Keratinocyte (primary cell): ENCODE data around the gene SNX8. TPM values are rescaled to one million over a fixed set of nuclear protein-coding genes. Genes with fewer than 3 reads are reported as not detected.
A peak's percentile ranks its signal among the peaks of the same experiment; 100 is the strongest.

ENCODE experiments used
- DNase-seq: peaks from one replicate; pipeline ENCODE4 v3.0.0-alpha.2; 2011; ENCODE audit warnings: low read depth, missing footprints, low spot score
- FAIRE-seq: peaks from 2 replicates; lab custom pipeline; 2011; peaks lifted over from hg19 to GRCh38; lab: Jason Lieb, UNC
- H2AFZ ChIP-seq: 2 replicates; pipeline ENCODE4 v1.6.0; 2012; ENCODE audit warnings: low read length, control low read depth, inconsistent platforms; ENCODE audit not compliant: control insufficient read depth
- H3K27ac ChIP-seq: 2 replicates; pipeline ENCODE4 v1.5.1; 2011; ENCODE audit warnings: low read length; ENCODE audit not compliant: control insufficient read depth, insufficient read depth
- H3K27me3 ChIP-seq: 3 replicates; pipeline ENCODE4 v1.6.0; 2011; ENCODE audit warnings: low read length; ENCODE audit not compliant: control insufficient read depth, insufficient read depth; ENCODE audit errors: extremely low read depth
- H3K36me3 ChIP-seq, 2 experiments: 2 replicates in 1 of 2; 3 replicates in 1 of 2; pipeline ENCODE4 v1.5.1; 2011; ENCODE audit warnings: low read length in 2 of 2, mild to moderate bottlenecking in 1 of 2; ENCODE audit not compliant: control insufficient read depth in 2 of 2, insufficient read depth in 2 of 2; ENCODE audit errors: extremely low read depth in 1 of 2
- H3K4me1 ChIP-seq: 3 replicates; pipeline ENCODE4 v1.5.1; 2011; ENCODE audit warnings: low read length; ENCODE audit not compliant: control insufficient read depth, insufficient read depth; ENCODE audit errors: extremely low read depth
- H3K4me2 ChIP-seq: 3 replicates; pipeline ENCODE4 v1.6.0; 2011; ENCODE audit warnings: low read depth, low read length; ENCODE audit not compliant: control insufficient read depth, insufficient read depth; ENCODE audit errors: extremely low read depth
- H3K4me3 ChIP-seq, 3 experiments: fragments of 200-600 bp in 1 of 3; sonication (generic) in 1 of 3; 2 replicates in 2 of 3; 3 replicates in 1 of 3; pipeline ENCODE4 v1.5.1; 2011 to 2016; ENCODE audit warnings: low read length in 3 of 3, mild to moderate bottlenecking in 3 of 3, control low read depth in 2 of 3, inconsistent platforms in 1 of 3, low read depth in 1 of 3, mixed read lengths in 1 of 3, mixed run types in 1 of 3, moderate library complexity in 1 of 3; ENCODE audit not compliant: control insufficient read depth in 2 of 3, insufficient read depth in 2 of 3; ENCODE audit errors: extremely low read depth in 1 of 3
- H3K79me2 ChIP-seq: 2 replicates; pipeline ENCODE4 v1.6.0; 2012; ENCODE audit warnings: low read length; ENCODE audit not compliant: control insufficient read depth, insufficient read depth
- H3K9ac ChIP-seq: 3 replicates; pipeline ENCODE4 v1.6.0; 2011; ENCODE audit warnings: low read length; ENCODE audit not compliant: control insufficient read depth, insufficient read depth; ENCODE audit errors: extremely low read depth
- H3K9me1 ChIP-seq: 3 replicates; pipeline ENCODE4 v1.6.0; 2011; ENCODE audit warnings: low read length; ENCODE audit not compliant: control insufficient read depth, insufficient read depth; ENCODE audit errors: extremely low read depth
- H3K9me3 ChIP-seq: 2 replicates; pipeline ENCODE4 v1.5.1; 2012; ENCODE audit warnings: low read depth, low read length; ENCODE audit not compliant: control insufficient read depth
- H4K20me1 ChIP-seq: 3 replicates; pipeline ENCODE4 v1.6.0; 2011; ENCODE audit warnings: low read length; ENCODE audit not compliant: control insufficient read depth, insufficient read depth; ENCODE audit errors: extremely low read depth
- EZH2 ChIP-seq: IDR thresholded peaks from one replicate; pipeline ENCODE4 v1.6.1; 2012; ENCODE audit warnings: inconsistent platforms, mild to moderate bottlenecking, low read length, moderate library complexity
- dilution Hi-C: fragments of 300-500 bp; cut with MboI; formaldehyde crosslinking; loops from one replicate; pipeline ENCODE4 v1.7.0; 2020; ENCODE audit warnings: low sequenced_read_pairs; ENCODE audit not compliant: extremely low pct_ligation_motif_present
- polyA plus RNA-seq, 5 experiments: library from polyadenylated mRNA; depleted of rRNA in 3 of 5; stranded (reverse) in 3 of 5; stranded (forward) in 1 of 5; unstranded in 1 of 5; fragments of >200 nt; gene quantifications; 1 replicate in 1 of 5; 2 replicates in 3 of 5; 3 replicates in 1 of 5; pipeline versions ENCODE4 v1.2.1 to v1.2.3, GENCODE V29; 2011 to 2012; ENCODE audit warnings: missing spikeins in 2 of 5, low read depth in 1 of 5, low replicate concordance in 1 of 5
- TF ChIP-seq, protein P1 (sequence below), 3 experiments: IDR thresholded peaks in 1 of 3; conservative IDR thresholded peaks in 1 of 3; optimal IDR thresholded peaks in 1 of 3; 2 replicates in 2 of 3; 3 replicates in 1 of 3; pipeline versions ENCODE3 to v1.5.1; 2011; ENCODE audit warnings: low read length in 3 of 3, mild to moderate bottlenecking in 3 of 3, moderate library complexity in 2 of 3, control low read depth in 1 of 3, inconsistent platforms in 1 of 3; ENCODE audit not compliant: insufficient read depth in 2 of 3; ENCODE audit errors: extremely low read depth in 1 of 3

The SNX8 gene
- polyA plus RNA-seq, 1 donor (not counting 4 experiments of a cell fraction or from before 2014, with no cell fraction given) = 24.2 TPM

DNA sequence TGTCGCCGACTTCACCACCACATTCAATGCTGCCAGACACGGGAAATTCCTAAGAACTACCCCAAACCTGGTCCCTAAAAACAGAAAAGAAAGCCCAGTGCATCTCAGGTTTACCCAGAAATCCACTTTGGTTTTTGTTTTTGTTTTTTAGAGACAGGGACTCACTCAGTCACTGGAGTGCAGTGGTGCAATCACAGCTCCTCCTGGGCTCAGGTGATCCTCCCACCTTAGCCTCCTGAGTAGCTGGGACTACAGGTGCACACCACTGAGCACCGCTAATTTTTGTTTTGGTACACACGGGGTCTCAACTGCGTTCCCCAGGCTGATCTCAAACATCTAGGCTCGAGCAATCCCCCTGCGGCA is 104.3 kb downstream of the SNX8 start:
- H3K9me3 ChIP-seq = no peaks in the 10 kb centered on the region
- dilution Hi-C loops = no loop called here
- peaks cover 24 to 46% of the 10 kb centered on the region in 2 experiments for H3K36me3 ChIP-seq
- H3K9ac ChIP-seq = no peak overlapping the region
- no peak for DNase-seq
- no peak for TF ChIP-seq EZH2
- TF ChIP-seq, protein P1, sequence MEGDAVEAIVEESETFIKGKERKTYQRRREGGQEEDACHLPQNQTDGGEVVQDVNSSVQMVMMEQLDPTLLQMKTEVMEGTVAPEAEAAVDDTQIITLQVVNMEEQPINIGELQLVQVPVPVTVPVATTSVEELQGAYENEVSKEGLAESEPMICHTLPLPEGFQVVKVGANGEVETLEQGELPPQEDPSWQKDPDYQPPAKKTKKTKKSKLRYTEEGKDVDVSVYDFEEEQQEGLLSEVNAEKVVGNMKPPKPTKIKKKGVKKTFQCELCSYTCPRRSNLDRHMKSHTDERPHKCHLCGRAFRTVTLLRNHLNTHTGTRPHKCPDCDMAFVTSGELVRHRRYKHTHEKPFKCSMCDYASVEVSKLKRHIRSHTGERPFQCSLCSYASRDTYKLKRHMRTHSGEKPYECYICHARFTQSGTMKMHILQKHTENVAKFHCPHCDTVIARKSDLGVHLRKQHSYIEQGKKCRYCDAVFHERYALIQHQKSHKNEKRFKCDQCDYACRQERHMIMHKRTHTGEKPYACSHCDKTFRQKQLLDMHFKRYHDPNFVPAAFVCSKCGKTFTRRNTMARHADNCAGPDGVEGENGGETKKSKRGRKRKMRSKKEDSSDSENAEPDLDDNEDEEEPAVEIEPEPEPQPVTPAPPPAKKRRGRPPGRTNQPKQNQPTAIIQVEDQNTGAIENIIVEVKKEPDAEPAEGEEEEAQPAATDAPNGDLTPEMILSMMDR (optimal IDR thresholded peaks at IDR 0.05 in 1 of 3, IDR thresholded peaks at IDR 0.05 in 1 of 3, conservative IDR thresholded peaks at IDR 0.05 in 1 of 3; ENCODE audit: extremely low read depth in 1 of 3, insufficient read depth in 2 of 3, low read length in 3 of 3) = no peak
- H3K4me2 ChIP-seq = no peak overlapping the region
- no peaks in the 10 kb centered on the region for H3K4me1 ChIP-seq
- H3K27me3 ChIP-seq = no peaks in the 10 kb centered on the region
- H3K9me1 ChIP-seq = no peaks in the 10 kb centered on the region
- FAIRE-seq = no peak
- no peak overlapping the region for H3K27ac ChIP-seq
- no peak overlapping the region for H2AFZ ChIP-seq
- H4K20me1 ChIP-seq = peaks cover 2% of the 10 kb centered on the region
- no peaks in the 10 kb centered on the region for H3K79me2 ChIP-seq
- H3K4me3 ChIP-seq = no peak overlapping the region

DNA sequence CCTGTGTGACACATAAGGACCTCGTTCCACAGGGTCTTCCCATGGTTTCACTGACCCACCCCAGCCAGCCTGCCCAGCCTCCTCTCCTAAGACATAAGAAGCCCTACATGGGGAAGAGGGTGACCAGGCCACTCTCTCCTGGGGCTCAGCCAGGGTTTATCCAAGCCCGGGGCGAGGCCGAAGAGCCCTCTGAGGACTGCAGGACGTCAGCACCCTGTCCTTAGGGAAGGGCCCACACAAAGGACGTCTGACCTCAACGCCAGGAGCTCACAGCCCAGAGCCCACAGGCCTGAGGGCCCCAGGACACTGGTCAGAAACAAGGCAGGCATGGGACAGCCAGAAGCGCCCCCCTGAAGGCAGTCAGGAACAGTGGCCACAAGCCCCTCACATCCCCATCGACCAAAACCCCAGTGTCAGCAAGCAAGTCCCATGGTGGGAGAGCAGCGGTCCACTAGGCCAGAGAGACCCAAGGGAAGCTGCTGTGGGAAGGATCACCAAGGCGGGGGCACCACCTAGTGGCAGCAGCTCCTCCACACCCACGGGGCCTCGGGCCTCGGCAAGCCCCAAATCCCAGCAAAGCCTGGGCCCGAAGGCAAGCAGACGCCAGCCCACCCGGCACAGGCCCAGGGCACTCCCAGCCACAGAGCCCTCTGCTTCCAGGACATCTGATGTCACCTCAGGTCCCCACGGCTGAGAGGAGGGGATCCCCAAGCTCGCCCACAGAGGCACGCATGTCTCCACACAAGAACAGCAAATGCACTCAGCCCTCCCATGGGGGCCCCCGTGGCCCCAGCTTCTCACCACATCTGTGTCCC is 104.9 kb downstream of the SNX8 start:
- FAIRE-seq (no peak), DNase-seq (no peak)

More for the DNA sequence above, 104.9 kb downstream of the SNX8 start:
- no peaks in the 10 kb centered on the region for H3K4me1 ChIP-seq
- no peak overlapping the region for H2AFZ ChIP-seq
- H3K27me3 ChIP-seq = no peaks in the 10 kb centered on the region
- H3K9me1 ChIP-seq = no peaks in the 10 kb centered on the region
- H3K9ac ChIP-seq = no peak overlapping the region
- peaks cover 20 to 42% of the 10 kb centered on the region in 2 experiments for H3K36me3 ChIP-seq
- dilution Hi-C loops = no loop called here
- TF ChIP-seq, protein P1 (optimal IDR thresholded peaks at IDR 0.05 in 1 of 3, IDR thresholded peaks at IDR 0.05 in 1 of 3, conservative IDR thresholded peaks at IDR 0.05 in 1 of 3; ENCODE audit: extremely low read depth in 1 of 3, insufficient read depth in 2 of 3, low read length in 3 of 3) = peak; percentile 43 to 83 (median 79)
- no peak for TF ChIP-seq EZH2
- peaks cover 2% of the 10 kb centered on the region for H4K20me1 ChIP-seq
- no peak overlapping the region for H3K4me3 ChIP-seq
- no peaks in the 10 kb centered on the region for H3K9me3 ChIP-seq
- no peak overlapping the region for H3K27ac ChIP-seq
- no peaks in the 10 kb centered on the region for H3K79me2 ChIP-seq
- no peak overlapping the region for H3K4me2 ChIP-seq
